Measurements from ENCODE around the gene TUT4. TPM values are rescaled to one million over a fixed set of nuclear protein-coding genes. Genes with fewer than 3 reads are reported as not detected.

TUT4 gene
- total RNA-seq, 1 donor from 2014 or later = 32.7 TPM

Other genes with a start within 250 kb of the TUT4 start
- gene CC2D1B, start 186.9 kb downstream of the TUT4 start, total RNA-seq = 14.1 TPM
- 0.46 TPM for gene ORC1, start 148.7 kb downstream of the TUT4 start, total RNA-seq
- gene PRPF38A, start 148.5 kb downstream of the TUT4 start, total RNA-seq = 18.9 TPM
- 4.7 TPM for gene GPX7, start 49.3 kb upstream of the TUT4 start, total RNA-seq
- not detected for gene SHISAL2A, start 80.1 kb upstream of the TUT4 start, total RNA-seq
- 21.6 TPM for gene COA7, start 145.3 kb upstream of the TUT4 start, total RNA-seq
- 74.0 TPM for gene ZYG11B, start 173.4 kb upstream of the TUT4 start, total RNA-seq

Data from Right ventricle myocardium inferior (tissue), 1 donor.